ENCODE results near the gene MAP4K4.

DNA sequence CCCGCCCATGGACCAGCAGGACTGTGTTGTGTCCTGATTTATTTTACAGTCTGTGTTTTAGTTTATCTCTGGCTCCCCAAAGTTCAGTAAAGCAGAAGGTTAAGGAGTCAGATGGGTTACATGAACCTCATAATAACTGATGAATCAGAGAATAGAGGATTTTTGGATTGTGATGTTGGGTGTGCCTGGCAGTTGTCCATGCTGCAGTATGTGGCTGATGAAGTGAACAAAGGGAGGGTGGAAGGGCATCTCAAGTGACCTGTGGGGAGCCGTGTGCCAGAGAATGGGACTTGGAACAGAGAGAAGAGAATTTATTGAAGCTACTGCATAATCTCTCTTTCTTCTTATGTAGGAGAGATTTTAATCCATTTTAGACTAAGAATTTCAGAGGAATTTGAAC is 145.5 kb downstream of the MAP4K4 start:
- TF ChIP-seq POLR2AphosphoS5 (IDR thresholded peaks at IDR 0.05) = no peak
- TF ChIP-seq, protein P1, sequence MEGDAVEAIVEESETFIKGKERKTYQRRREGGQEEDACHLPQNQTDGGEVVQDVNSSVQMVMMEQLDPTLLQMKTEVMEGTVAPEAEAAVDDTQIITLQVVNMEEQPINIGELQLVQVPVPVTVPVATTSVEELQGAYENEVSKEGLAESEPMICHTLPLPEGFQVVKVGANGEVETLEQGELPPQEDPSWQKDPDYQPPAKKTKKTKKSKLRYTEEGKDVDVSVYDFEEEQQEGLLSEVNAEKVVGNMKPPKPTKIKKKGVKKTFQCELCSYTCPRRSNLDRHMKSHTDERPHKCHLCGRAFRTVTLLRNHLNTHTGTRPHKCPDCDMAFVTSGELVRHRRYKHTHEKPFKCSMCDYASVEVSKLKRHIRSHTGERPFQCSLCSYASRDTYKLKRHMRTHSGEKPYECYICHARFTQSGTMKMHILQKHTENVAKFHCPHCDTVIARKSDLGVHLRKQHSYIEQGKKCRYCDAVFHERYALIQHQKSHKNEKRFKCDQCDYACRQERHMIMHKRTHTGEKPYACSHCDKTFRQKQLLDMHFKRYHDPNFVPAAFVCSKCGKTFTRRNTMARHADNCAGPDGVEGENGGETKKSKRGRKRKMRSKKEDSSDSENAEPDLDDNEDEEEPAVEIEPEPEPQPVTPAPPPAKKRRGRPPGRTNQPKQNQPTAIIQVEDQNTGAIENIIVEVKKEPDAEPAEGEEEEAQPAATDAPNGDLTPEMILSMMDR (IDR thresholded peaks at IDR 0.05) = no peak

Data from suprapubic skin (tissue), 3 donors.